Testis (tissue), 3 donors: Measurements from ENCODE around the gene GRID2. TPM values are rescaled to one million over a fixed set of nuclear protein-coding genes. Genes with fewer than 3 reads are reported as not detected.

Source experiments
- DNase-seq: peaks from one replicate; pipeline ENCODE4 v3.0.0-alpha.2; 2019
- H3K27ac ChIP-seq, 2 donors: fragments of 200-600 bp; sonication (generic); one replicate each; pipeline ENCODE4 v1.5.1; 2019
- H3K27me3 ChIP-seq: fragments of 200-600 bp; sonication (generic); one replicate; pipeline ENCODE4 v1.5.1; 2019
- H3K36me3 ChIP-seq: fragments of 200-600 bp; sonication (generic); one replicate; pipeline ENCODE4 v1.5.1; 2017; ENCODE audit warnings: low read depth; ENCODE audit errors: missing control alignments
- H3K4me1 ChIP-seq: fragments of 200-600 bp; sonication (generic); one replicate; pipeline ENCODE4 v1.5.1; 2019
- H3K4me3 ChIP-seq, 2 donors: fragments of 200-600 bp; sonication (generic); one replicate each; pipeline ENCODE4 v1.5.1; 2017 to 2019
- H3K9me3 ChIP-seq: fragments of 200-600 bp; sonication (generic); one replicate; pipeline ENCODE4 v1.5.1; 2017
- CTCF ChIP-seq, 3 experiments: fragments of 450-650 bp in 2 of 3; fragments of 200-600 bp in 1 of 3; sonication (generic) in 1 of 3; IDR thresholded peaks; one replicate each; pipeline ENCODE4 v1.5.1; 2016 to 2019; ENCODE audit warnings: antibody characterized with exemption in 3 of 3, mild to moderate bottlenecking in 2 of 3, moderate library complexity in 1 of 3
- POLR2A ChIP-seq: fragments of 450-650 bp; IDR thresholded peaks from one replicate; pipeline ENCODE4 v1.6.1; 2017; ENCODE audit warnings: antibody characterized with exemption, mild to moderate bottlenecking, moderate library complexity
- WGBS, 2 donors: methylation state at CpG; one replicate each; pipeline ENCODE4 v1.1.5; 2018; 5-methylcytosine and 5-hydroxymethylcytosine counted together
- intact Hi-C: fragments of 100-400 bp; cut with DNase I; formaldehyde crosslinking; loops from one replicate; pipeline ENCODE4 v1.15.1; 2023; ENCODE audit warnings: low total_unique reads
- polyA plus RNA-seq: library from polyadenylated mRNA; stranded (reverse); fragments of 350-450 nt; fragmentation: Illumina TruSeq; extraction: RNeasy Lipid Tissue Mini Kit (QIAGEN cat#74804); gene quantifications from one replicate; pipeline ENCODE4 v1.2.3, GENCODE V29; 2014; ENCODE audit warnings: low read depth, low replicate concordance; ENCODE audit not compliant: insufficient read depth
- total RNA-seq, 2 donors: library from RNA; depleted of rRNA; stranded (reverse); fragments of >200 nt; gene quantifications; one replicate each; pipeline ENCODE4 v1.2.3, GENCODE V29; 2016

Gene GRID2
- total and polyA plus RNA-seq, 3 donors from 2014 or later = 27.1 to 34.6 (median 32.7) TPM

- WGBS, 2 donors = 70 to 72% methylated on average over 2 of the region's 2 CpGs
Measured at GRCh38 chr4:92994727-92995126, 691.0 kb downstream of the GRID2 start.

DNA sequence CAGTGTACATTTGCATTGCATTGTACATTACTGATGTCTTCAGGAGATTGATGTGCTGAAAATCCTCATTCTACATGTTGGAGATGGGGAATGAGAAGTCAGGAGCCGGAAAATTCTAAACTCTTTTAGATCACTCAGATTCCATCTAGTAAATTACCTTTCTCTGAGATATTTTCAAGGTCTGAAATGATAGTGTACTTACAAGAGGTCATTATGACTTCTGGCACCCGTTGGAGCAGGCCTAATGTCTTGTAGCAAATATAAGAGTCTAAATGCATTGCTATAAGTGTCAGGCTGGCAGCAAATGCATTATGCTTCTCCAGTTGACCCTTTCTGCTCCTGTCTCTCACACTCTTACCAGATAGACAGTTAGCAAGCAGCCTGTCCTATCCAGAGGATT lies 692.8 kb downstream of the GRID2 start:
- intact Hi-C loops = no loop called here
- no peaks in the 10 kb centered on the region for H3K4me1 ChIP-seq
- H3K27ac ChIP-seq = no peak overlapping the region
- WGBS, 2 donors = 69 to 77% methylated on average over 2 of the region's 2 CpGs
- no peak overlapping the region for H3K4me3 ChIP-seq
- no peak for DNase-seq
- H3K27me3 ChIP-seq = no peaks in the 10 kb centered on the region
- TF ChIP-seq POLR2A = no peak
- no peak for TF ChIP-seq CTCF (IDR thresholded peaks at IDR 0.05)
- no peaks in the 10 kb centered on the region for H3K36me3 ChIP-seq
- H3K9me3 ChIP-seq = no peaks in the 10 kb centered on the region

More at GRCh38 chr4:92994727-92995126, 691.0 kb downstream of the GRID2 start:
- Histone ChIP-seq H3K36me3 (no peaks in the 10 kb centered on the region), H3K27me3 (no peaks in the 10 kb centered on the region), H3K27ac (no peak overlapping the region), H3K4me1 (no peaks in the 10 kb centered on the region), H3K9me3 (no peaks in the 10 kb centered on the region), H3K4me3 (no peak overlapping the region)
- intact Hi-C loops = no loop called here
- no peak for DNase-seq
- TF ChIP-seq CTCF (IDR thresholded peaks at IDR 0.05) (no peak), POLR2A (no peak)

DNA sequence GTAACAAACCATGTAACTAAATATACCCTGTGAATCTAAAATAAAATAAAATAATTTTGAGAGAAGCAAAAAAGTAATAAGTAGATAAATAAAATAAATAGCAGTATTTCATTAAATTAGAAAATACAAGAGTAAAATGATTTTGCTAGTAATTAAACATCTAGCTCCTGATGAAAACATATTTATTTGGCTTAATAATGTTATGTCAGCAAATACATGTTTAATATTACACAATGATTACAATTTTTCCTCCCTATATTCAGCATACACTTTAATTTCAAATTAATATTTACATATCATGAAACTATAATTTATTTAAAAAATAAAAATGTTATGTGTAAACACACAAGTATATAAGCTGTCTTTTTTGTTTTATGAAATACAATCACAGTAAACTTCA lies 697.1 kb downstream of the GRID2 start:
- intact Hi-C loops = no loop called here

DNA sequence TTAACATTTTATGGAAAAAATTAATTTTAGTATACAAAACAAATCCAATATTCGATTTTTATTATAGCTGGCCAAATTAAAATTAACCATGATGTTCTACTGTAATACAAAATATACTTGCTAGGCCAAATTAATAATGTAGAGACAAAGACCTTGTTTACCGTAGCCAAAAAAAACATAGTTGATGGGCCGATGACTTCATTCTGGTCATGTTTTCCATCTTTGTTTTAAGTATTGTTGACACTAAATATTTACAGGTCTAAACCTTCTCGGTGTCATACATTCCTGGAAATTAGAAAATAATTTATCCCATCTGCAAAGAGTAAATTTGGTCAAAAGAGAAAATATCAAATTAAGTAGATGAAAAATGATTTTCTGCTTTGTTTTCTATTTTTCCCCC lies 698.5 kb downstream of the GRID2 start:
- intact Hi-C loops = no loop called here
- no peak overlapping the region for H3K4me3 ChIP-seq
- TF ChIP-seq POLR2A = no peak
- no peak for TF ChIP-seq CTCF (IDR thresholded peaks at IDR 0.05)
- no peaks in the 10 kb centered on the region for H3K4me1 ChIP-seq
- DNase-seq = no peak
- no peaks in the 10 kb centered on the region for H3K9me3 ChIP-seq
- WGBS, 2 donors = 82 to 88% methylated on average over 4 of the region's 4 CpGs
- no peaks in the 10 kb centered on the region for H3K36me3 ChIP-seq
- H3K27me3 ChIP-seq = no peaks in the 10 kb centered on the region
- H3K27ac ChIP-seq = no peak overlapping the region

More for the DNA sequence above, 697.1 kb downstream of the GRID2 start:
- Histone ChIP-seq H3K9me3 (no peaks in the 10 kb centered on the region), H3K4me3 (no peak overlapping the region), H3K36me3 (no peaks in the 10 kb centered on the region), H3K4me1 (no peaks in the 10 kb centered on the region), H3K27ac (no peak overlapping the region), H3K27me3 (no peaks in the 10 kb centered on the region)
- DNase-seq = no peak
- TF ChIP-seq CTCF (IDR thresholded peaks at IDR 0.05) (no peak), POLR2A (no peak)

GRCh38 chr4:93016350-93016749 lies 712.6 kb downstream of the GRID2 start:
- Histone ChIP-seq H3K4me1 (no peaks in the 10 kb centered on the region), H3K4me3 (no peak overlapping the region), H3K9me3 (no peaks in the 10 kb centered on the region), H3K27me3 (no peaks in the 10 kb centered on the region), H3K27ac (no peak overlapping the region), H3K36me3 (no peaks in the 10 kb centered on the region)
- no peak for DNase-seq
- 81 to 95% methylated on average over 2 of the region's 2 CpGs for WGBS, 2 donors
- TF ChIP-seq POLR2A = no peak
- TF ChIP-seq CTCF (IDR thresholded peaks at IDR 0.05) = no peak
- intact Hi-C loops = no loop called here
